H9 (cell line): ENCODE results near the gene TMEM9. TPM values are rescaled to one million over a fixed set of nuclear protein-coding genes. Genes with fewer than 3 reads are reported as not detected.

Experiments used
- DNase-seq: peaks from one replicate; pipeline ENCODE4 v3.0.0-alpha.2; 2017
- H2AFZ ChIP-seq: one replicate; pipeline ENCODE4 v1.6.1; 2013; ENCODE audit warnings: mild to moderate bottlenecking, low read length, control low read depth, moderate library complexity
- H2AK5ac ChIP-seq: 2 replicates; pipeline ENCODE4 v1.6.1; 2013; ENCODE audit warnings: low read length, control low read depth, mixed read lengths; ENCODE audit not compliant: insufficient read length
- H2BK120ac ChIP-seq: one replicate; pipeline ENCODE4 v1.6.1; 2013; ENCODE audit warnings: low read depth, mild to moderate bottlenecking, low read length, control low read depth, inconsistent platforms; ENCODE audit not compliant: poor library complexity, severe bottlenecking
- H2BK12ac ChIP-seq: 2 replicates; pipeline ENCODE4 v1.6.1; 2013; ENCODE audit warnings: low read length, control low read depth, mixed read lengths, low read depth; ENCODE audit not compliant: insufficient read length
- H2BK15ac ChIP-seq: 2 replicates; pipeline ENCODE4 v1.6.1; 2013; ENCODE audit warnings: low read depth, low read length, control low read depth
- H2BK20ac ChIP-seq: one replicate; pipeline ENCODE4 v1.6.1; 2013; ENCODE audit warnings: low read depth, mild to moderate bottlenecking, low read length, control low read depth, inconsistent platforms; ENCODE audit not compliant: poor library complexity, severe bottlenecking
- H2BK5ac ChIP-seq: 2 replicates; pipeline ENCODE4 v1.6.1; 2013; ENCODE audit warnings: low read length, control low read depth, mixed read lengths; ENCODE audit not compliant: insufficient read length
- H3K14ac ChIP-seq: 2 replicates; pipeline ENCODE4 v1.6.1; 2013; ENCODE audit warnings: low read length, control low read depth; ENCODE audit not compliant: insufficient read depth
- H3K18ac ChIP-seq: 2 replicates; pipeline ENCODE4 v1.6.1; 2013; ENCODE audit warnings: low read depth, mild to moderate bottlenecking, mixed read lengths, low read length, control low read depth; ENCODE audit not compliant: insufficient read length
- H3K23ac ChIP-seq: 2 replicates; pipeline ENCODE4 v1.6.1; 2013; ENCODE audit warnings: low read length, control low read depth, mixed read lengths, low read depth; ENCODE audit not compliant: insufficient read length
- H3K23me2 ChIP-seq: 2 replicates; pipeline ENCODE4 v1.6.1; 2013; ENCODE audit warnings: low read depth, mild to moderate bottlenecking, mixed read lengths, low read length, control low read depth; ENCODE audit not compliant: insufficient read length, poor library complexity, severe bottlenecking
- H3K27ac ChIP-seq: 2 replicates; pipeline ENCODE4 v1.5.1; 2013; ENCODE audit warnings: low read length, control low read depth, mixed read lengths, low read depth; ENCODE audit not compliant: insufficient read length
- H3K27me3 ChIP-seq: 2 replicates; pipeline ENCODE4 v1.6.1; 2013; ENCODE audit warnings: low read length, control low read depth, inconsistent platforms; ENCODE audit not compliant: insufficient read depth
- H3K4ac ChIP-seq: 2 replicates; pipeline ENCODE4 v1.6.1; 2013; ENCODE audit warnings: low read depth, mild to moderate bottlenecking, control low read depth, inconsistent platforms, low read length, moderate library complexity
- H3K4me1 ChIP-seq: 2 replicates; pipeline ENCODE4 v1.6.1; 2013; ENCODE audit warnings: low read length, control low read depth, inconsistent platforms; ENCODE audit not compliant: insufficient read depth
- H3K4me2 ChIP-seq: 2 replicates; pipeline ENCODE4 v1.6.1; 2013; ENCODE audit warnings: low read length, control low read depth, mixed read lengths; ENCODE audit not compliant: insufficient read length, insufficient read depth
- H3K56ac ChIP-seq: 2 replicates; pipeline ENCODE4 v1.6.1; 2013; ENCODE audit warnings: low read depth, mild to moderate bottlenecking, mixed read lengths, low read length, control low read depth; ENCODE audit not compliant: insufficient read length
- H3K79me1 ChIP-seq: 2 replicates; pipeline ENCODE4 v1.6.1; 2013; ENCODE audit warnings: low read depth, mild to moderate bottlenecking, moderate library complexity, low read length, control low read depth, inconsistent platforms; ENCODE audit not compliant: insufficient read depth, poor library complexity, severe bottlenecking
- H3K79me2 ChIP-seq: 2 replicates; pipeline ENCODE4 v1.6.1; 2013; ENCODE audit warnings: low read length, control low read depth, inconsistent platforms; ENCODE audit not compliant: insufficient read depth
- H3K9ac ChIP-seq: 2 replicates; pipeline ENCODE4 v1.6.1; 2013; ENCODE audit warnings: low read length, control low read depth, mixed read lengths; ENCODE audit not compliant: insufficient read length; ENCODE audit errors: extremely low read depth
- H3K9me3 ChIP-seq: one replicate; pipeline ENCODE4 v1.6.1; 2013; ENCODE audit warnings: low read depth, low read length, inconsistent platforms; ENCODE audit not compliant: control insufficient read depth
- H3T11ph ChIP-seq: one replicate; pipeline ENCODE4 v1.6.1; 2013; ENCODE audit warnings: mild to moderate bottlenecking, low read length, control low read depth, inconsistent platforms
- H4K20me1 ChIP-seq: one replicate; pipeline ENCODE4 v1.6.1; 2013; ENCODE audit not compliant: control insufficient read depth, insufficient read length, insufficient read depth
- H4K5ac ChIP-seq: 2 replicates; pipeline ENCODE4 v1.6.1; 2013; ENCODE audit warnings: low read depth, mild to moderate bottlenecking, mixed read lengths, low read length, control low read depth; ENCODE audit not compliant: insufficient read length
- H4K8ac ChIP-seq: replicated peaks from 2 replicates; pipeline ENCODE4 v1.6.1; 2013; ENCODE audit warnings: low read length, control low read depth, mixed read lengths, low read depth; ENCODE audit not compliant: insufficient read length
- H4K91ac ChIP-seq: 2 replicates; pipeline ENCODE4 v1.6.1; 2013; ENCODE audit warnings: low read depth, mild to moderate bottlenecking, moderate library complexity, mixed read lengths, low read length, control low read depth; ENCODE audit not compliant: insufficient read length
- H3K27ac Mint-ChIP-seq, 3 experiments: 2 replicates in 2 of 3; 3 replicates in 1 of 3; pipeline ENCODE4 v1.8.0; 2020 to 2021; ENCODE audit warnings: mixed read lengths in 3 of 3, mild to moderate bottlenecking in 1 of 3, moderate library complexity in 1 of 3
- H3K27me3 Mint-ChIP-seq: 2 replicates; pipeline ENCODE4 v1.8.0; 2021; ENCODE audit warnings: low read depth, mild to moderate bottlenecking, moderate library complexity, mixed read lengths
- H3K36me3 Mint-ChIP-seq, 3 experiments: 2 replicates in 2 of 3; 3 replicates in 1 of 3; pipeline ENCODE4 v1.8.0; 2020 to 2021; ENCODE audit warnings: low read depth in 3 of 3, mixed read lengths in 3 of 3; ENCODE audit not compliant: insufficient read depth in 1 of 3
- H3K4me1 Mint-ChIP-seq, 2 experiments: 2 replicates each; pipeline ENCODE4 v1.8.0; 2020; ENCODE audit warnings: mixed read lengths in 2 of 2
- H3K4me3 Mint-ChIP-seq, 2 experiments: 2 replicates in 1 of 2; 3 replicates in 1 of 2; pipeline ENCODE4 v1.8.0; 2020 to 2021; ENCODE audit warnings: mild to moderate bottlenecking in 2 of 2, mixed read lengths in 2 of 2, moderate library complexity in 1 of 2
- H3K9me3 Mint-ChIP-seq, 2 experiments: 2 replicates in 1 of 2; 3 replicates in 1 of 2; pipeline ENCODE4 v1.8.0; 2020; ENCODE audit warnings: mild to moderate bottlenecking in 2 of 2, mixed read lengths in 2 of 2, moderate library complexity in 1 of 2
- WGBS: extraction: QIAGEN DNeasy Blood & Tissue Kit; methylation state at CpG from one replicate; pipeline ENCODE4 v1.1.7; 2013; ENCODE audit warnings: missing lambda C conversion rate, low lambda C conversion rate, mixed read lengths; ENCODE audit not compliant: insufficient read length; ENCODE audit errors: extremely low coverage; 5-methylcytosine and 5-hydroxymethylcytosine counted together
- total RNA-seq: library from RNA; stranded (reverse); gene quantifications from 2 replicates; pipeline ENCODE4 v1.2.1, GENCODE V29; 2021
- TF ChIP-seq, protein P1 (sequence below): fragments of 200-600 bp; sonication (generic); conservative IDR thresholded peaks from 3 replicates; pipeline ENCODE4 v1.8.0; 2021; ENCODE audit warnings: antibody characterized with exemption, mild to moderate bottlenecking

Gene TMEM9
- total RNA-seq, 1 experiment from 2014 or later: 93.4 TPM

DNA sequence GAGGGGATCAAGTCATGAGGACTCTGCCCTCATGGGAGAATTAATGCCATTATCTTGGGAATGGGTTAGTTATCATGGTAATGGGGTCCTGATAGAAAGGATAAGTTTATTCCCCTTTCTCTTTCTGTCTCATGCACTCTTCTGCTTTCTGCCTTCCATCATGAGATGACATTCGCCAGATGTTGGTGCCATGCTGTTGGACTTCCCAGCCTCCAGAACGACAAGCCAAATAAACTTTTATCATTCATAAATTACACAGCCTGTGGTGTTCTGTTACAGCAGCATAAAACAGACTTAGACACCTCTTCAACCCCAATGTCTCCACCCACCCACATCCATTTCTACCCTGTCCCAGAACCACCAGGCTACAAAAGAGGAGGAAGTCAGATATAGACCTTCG, 24.4 kb upstream of the TMEM9 start:
- Histone ChIP-seq H3T11ph (no peak overlapping the region), H3K4me2 (no peak overlapping the region), H3K18ac (no peak overlapping the region), H3K9ac (no peak overlapping the region), H3K79me2 (no peaks in the 10 kb centered on the region), H3K27ac (no peak overlapping the region), H3K56ac (no peak overlapping the region), H4K20me1 (no peaks in the 10 kb centered on the region), H4K91ac (no peak overlapping the region), H2BK5ac (no peak overlapping the region), H3K9me3 (no peaks in the 10 kb centered on the region), H2BK15ac (no peak overlapping the region), H2BK120ac (no peak overlapping the region), H3K27me3 (no peaks in the 10 kb centered on the region), H2AK5ac (no peak overlapping the region), H3K79me1 (no peaks in the 10 kb centered on the region), H3K23me2 (no peaks in the 10 kb centered on the region), H2BK12ac (no peak overlapping the region), H2BK20ac (no peak overlapping the region), H3K4me1 (no peaks in the 10 kb centered on the region), H2AFZ (no peak overlapping the region), H4K5ac (no peak overlapping the region), H4K8ac (no peak overlapping the region), H3K4ac (no peak overlapping the region), H3K14ac (no peak overlapping the region), H3K23ac (no peak overlapping the region)
- TF ChIP-seq, protein P1, sequence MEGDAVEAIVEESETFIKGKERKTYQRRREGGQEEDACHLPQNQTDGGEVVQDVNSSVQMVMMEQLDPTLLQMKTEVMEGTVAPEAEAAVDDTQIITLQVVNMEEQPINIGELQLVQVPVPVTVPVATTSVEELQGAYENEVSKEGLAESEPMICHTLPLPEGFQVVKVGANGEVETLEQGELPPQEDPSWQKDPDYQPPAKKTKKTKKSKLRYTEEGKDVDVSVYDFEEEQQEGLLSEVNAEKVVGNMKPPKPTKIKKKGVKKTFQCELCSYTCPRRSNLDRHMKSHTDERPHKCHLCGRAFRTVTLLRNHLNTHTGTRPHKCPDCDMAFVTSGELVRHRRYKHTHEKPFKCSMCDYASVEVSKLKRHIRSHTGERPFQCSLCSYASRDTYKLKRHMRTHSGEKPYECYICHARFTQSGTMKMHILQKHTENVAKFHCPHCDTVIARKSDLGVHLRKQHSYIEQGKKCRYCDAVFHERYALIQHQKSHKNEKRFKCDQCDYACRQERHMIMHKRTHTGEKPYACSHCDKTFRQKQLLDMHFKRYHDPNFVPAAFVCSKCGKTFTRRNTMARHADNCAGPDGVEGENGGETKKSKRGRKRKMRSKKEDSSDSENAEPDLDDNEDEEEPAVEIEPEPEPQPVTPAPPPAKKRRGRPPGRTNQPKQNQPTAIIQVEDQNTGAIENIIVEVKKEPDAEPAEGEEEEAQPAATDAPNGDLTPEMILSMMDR: no peak
- Mint-ChIP-seq H3K27me3 (peaks cover 34% of the 10 kb centered on the region), H3K36me3 (peaks cover 0 to 11% (median 6%) of the 10 kb centered on the region in 3 experiments; a peak in 6 of 7 replicates), H3K4me1 (peaks cover 21 to 23% of the 10 kb centered on the region in 2 experiments), H3K27ac (no peak overlapping the region; a peak in 1 of 7 replicates), H3K9me3 (peaks cover 11 to 13% of the 10 kb centered on the region in 2 experiments), H3K4me3 (no peak overlapping the region)
- DNase-seq: no peak
- WGBS: no CpG with 5 or more reads among the region's 3 CpGs
